H1 (cell line): ENCODE results near the gene MICALL2. TPM values are rescaled to one million over a fixed set of nuclear protein-coding genes. Genes with fewer than 3 reads are reported as not detected.

Experiments used
- CTCF ChIA-PET: fragments of 300-600 bp; sonication (Branson Sonifier 250); formaldehyde crosslinking; loops from one replicate; lab custom pipeline; 2021; ENCODE audit not compliant: partially characterized antibody; lab: Charles Lee
- POLR2A ChIA-PET: fragments of 300-600 bp; sonication (Branson Sonifier 250); formaldehyde crosslinking; loops from one replicate; lab custom pipeline; 2021; ENCODE audit warnings: inconsistent platforms; ENCODE audit not compliant: partially characterized antibody; lab: Charles Lee
- DNase-seq, 2 experiments: peaks; one replicate each; pipeline versions ENCODE4 v3.0.0 to v3.0.0-alpha.2; 2010 to 2022; ENCODE audit warnings: low spot score in 2 of 2, low read depth in 1 of 2, mixed read lengths in 1 of 2
- FAIRE-seq: peaks from 2 replicates; lab custom pipeline; 2011; peaks lifted over from hg19 to GRCh38; lab: Jason Lieb, UNC
- H2AFZ ChIP-seq: 2 replicates; pipeline ENCODE4 v1.8.1; 2012; ENCODE audit warnings: low read length, inconsistent platforms
- H2AK5ac ChIP-seq: 2 replicates; pipeline ENCODE4 v1.6.1; 2013; ENCODE audit warnings: low read depth, low read length
- H2BK120ac ChIP-seq: replicated peaks from 2 replicates; pipeline ENCODE3; 2013; ENCODE audit warnings: low read depth, low read length, inconsistent platforms
- H2BK12ac ChIP-seq: 2 replicates; pipeline ENCODE4 v1.6.1; 2013; ENCODE audit warnings: low read depth, low read length
- H2BK15ac ChIP-seq: 2 replicates; pipeline ENCODE4 v1.6.1; 2013; ENCODE audit warnings: low read length
- H2BK20ac ChIP-seq: 2 replicates; pipeline ENCODE4 v1.6.1; 2013; ENCODE audit warnings: low read length
- H2BK5ac ChIP-seq: 2 replicates; pipeline ENCODE4 v1.6.1; 2013; ENCODE audit warnings: low read depth, low read length
- H3K14ac ChIP-seq: 2 replicates; pipeline ENCODE4 v1.6.1; 2013; ENCODE audit warnings: inconsistent platforms; ENCODE audit not compliant: insufficient read length
- H3K18ac ChIP-seq: 2 replicates; pipeline ENCODE4 v1.6.1; 2013; ENCODE audit warnings: low read length; ENCODE audit errors: extremely low read depth
- H3K23ac ChIP-seq: 2 replicates; pipeline ENCODE4 v1.6.1; 2013; ENCODE audit warnings: inconsistent platforms; ENCODE audit not compliant: insufficient read length
- H3K23me2 ChIP-seq: 2 replicates; pipeline ENCODE4 v1.6.1; 2013; ENCODE audit warnings: low read depth, low read length
- H3K27ac ChIP-seq: 2 replicates; pipeline ENCODE4 v1.6.1; 2011; ENCODE audit warnings: low read depth, low read length, inconsistent platforms
- H3K27me3 ChIP-seq, 4 experiments: replicated peaks in 1 of 4; 1 replicate in 1 of 4; 2 replicates in 3 of 4; pipeline versions ENCODE4 v1.6.1 to v1.8.1; 2011 to 2013; ENCODE audit warnings: low read length in 3 of 4, mild to moderate bottlenecking in 3 of 4, inconsistent platforms in 2 of 4, mixed read lengths in 2 of 4, moderate library complexity in 1 of 4; ENCODE audit not compliant: control insufficient read depth in 3 of 4, insufficient read depth in 3 of 4; ENCODE audit errors: extremely low read depth in 1 of 4
- H3K36me3 ChIP-seq, 4 experiments: 2 replicates each; pipeline versions ENCODE4 v1.6.1 to v1.8.1; 2011 to 2013; ENCODE audit warnings: mild to moderate bottlenecking in 4 of 4, low read length in 3 of 4, moderate library complexity in 2 of 4, control low read depth in 1 of 4, inconsistent platforms in 1 of 4; ENCODE audit not compliant: insufficient read depth in 4 of 4, control insufficient read depth in 2 of 4
- H3K4ac ChIP-seq: replicated peaks from 2 replicates; pipeline ENCODE3; 2013; ENCODE audit warnings: low read length, low read depth, mixed read lengths, inconsistent platforms; ENCODE audit not compliant: insufficient read length
- H3K4me1 ChIP-seq, 4 experiments: replicated peaks in 1 of 4; 1 replicate in 1 of 4; 2 replicates in 3 of 4; pipeline versions ENCODE4 v1.6.1 to v1.8.1; 2011 to 2013; ENCODE audit warnings: low read length in 3 of 4, inconsistent platforms in 2 of 4, mixed read lengths in 1 of 4; ENCODE audit not compliant: insufficient read depth in 4 of 4, control insufficient read depth in 3 of 4
- H3K4me2 ChIP-seq, 2 experiments: 2 replicates each; pipeline versions ENCODE4 v1.6.1 to v1.8.1; 2011 to 2013; ENCODE audit warnings: low read depth in 2 of 2, low read length in 2 of 2, control low read depth in 1 of 2, inconsistent platforms in 1 of 2, mild to moderate bottlenecking in 1 of 2; ENCODE audit not compliant: insufficient read depth in 1 of 2
- H3K4me3 ChIP-seq, 4 experiments: fragments of 200-600, 300-600 bp in 1 of 4; sonication (generic), shearing (Covaris generic), sonication (Bioruptor Twin) in 1 of 4; 2 replicates each; pipeline versions ENCODE4 v1.5.1 to v1.8.1; 2011 to 2016; ENCODE audit warnings: low read length in 4 of 4, low read depth in 3 of 4, control low read depth in 2 of 4, inconsistent platforms in 2 of 4, mild to moderate bottlenecking in 2 of 4, mixed read lengths in 1 of 4, moderate library complexity in 1 of 4; ENCODE audit not compliant: insufficient read depth in 2 of 4; ENCODE audit errors: extremely low read depth in 1 of 4
- H3K56ac ChIP-seq: replicated peaks from 2 replicates; pipeline ENCODE3; 2013; ENCODE audit warnings: low read depth, mild to moderate bottlenecking, mixed read lengths, low read length, inconsistent platforms; ENCODE audit not compliant: insufficient read length
- H3K79me1 ChIP-seq: 2 replicates; pipeline ENCODE4 v1.6.1; 2013; ENCODE audit warnings: low read depth, low read length, control low read depth
- H3K79me2 ChIP-seq, 2 experiments: 2 replicates each; pipeline versions ENCODE4 v1.6.1 to v1.8.1; 2012 to 2013; ENCODE audit warnings: low read length in 2 of 2, mild to moderate bottlenecking in 2 of 2, inconsistent platforms in 1 of 2; ENCODE audit not compliant: insufficient read depth in 2 of 2, control insufficient read depth in 1 of 2
- H3K9ac ChIP-seq, 4 experiments: replicated peaks in 1 of 4; 1 replicate in 1 of 4; 2 replicates in 3 of 4; pipeline versions ENCODE4 v1.6.1 to v1.8.1; 2011 to 2013; ENCODE audit warnings: low read depth in 3 of 4, low read length in 3 of 4, control low read depth in 2 of 4, mild to moderate bottlenecking in 2 of 4, moderate library complexity in 2 of 4, inconsistent platforms in 1 of 4; ENCODE audit errors: extremely low read depth in 1 of 4
- H3K9me3 ChIP-seq, 2 experiments: 2 replicates each; pipeline versions ENCODE4 v1.6.1 to v1.8.1; 2012 to 2013; ENCODE audit warnings: mild to moderate bottlenecking in 2 of 2, moderate library complexity in 2 of 2, control low read depth in 1 of 2, inconsistent platforms in 1 of 2, low read depth in 1 of 2, low read length in 1 of 2, mixed read lengths in 1 of 2; ENCODE audit not compliant: insufficient read depth in 2 of 2
- H4K20me1 ChIP-seq, 2 experiments: replicated peaks in 1 of 2; 2 replicates each; pipeline versions ENCODE3 to v1.8.1; 2011 to 2013; ENCODE audit warnings: inconsistent platforms in 2 of 2, low read length in 2 of 2, mild to moderate bottlenecking in 1 of 2; ENCODE audit not compliant: insufficient read depth in 2 of 2, control insufficient read depth in 1 of 2
- H4K5ac ChIP-seq: 2 replicates; pipeline ENCODE4 v1.6.1; 2013; ENCODE audit warnings: low read length, low read depth, mixed read lengths, inconsistent platforms; ENCODE audit not compliant: insufficient read length
- H4K8ac ChIP-seq: 2 replicates; pipeline ENCODE4 v1.8.0; 2013; ENCODE audit warnings: mild to moderate bottlenecking, moderate library complexity, low read length, inconsistent platforms; ENCODE audit not compliant: insufficient read depth; ENCODE audit errors: extremely low read depth
- H4K91ac ChIP-seq: replicated peaks from 2 replicates; pipeline ENCODE3; 2013; ENCODE audit warnings: low read length, mixed read lengths, inconsistent platforms; ENCODE audit not compliant: insufficient read length
- BACH1 ChIP-seq: IDR thresholded peaks from 2 replicates; pipeline ENCODE4 v1.6.1; 2012; ENCODE audit warnings: low read length, improper control_type of control experiment
- BRCA1 ChIP-seq: IDR thresholded peaks from 2 replicates; pipeline ENCODE4 v1.6.1; 2012; ENCODE audit warnings: low read depth, low read length, improper control_type of control experiment
- CHD2 ChIP-seq: IDR thresholded peaks from 2 replicates; pipeline ENCODE4 v1.6.1; 2012; ENCODE audit warnings: low read length, improper control_type of control experiment
- CREB1 ChIP-seq: IDR thresholded peaks from 2 replicates; pipeline ENCODE4 v1.6.1; 2012; ENCODE audit warnings: inconsistent platforms
- CTBP2 ChIP-seq: IDR thresholded peaks from 2 replicates; pipeline ENCODE4 v1.7.0; 2011; ENCODE audit warnings: borderline replicate concordance, mild to moderate bottlenecking, moderate library complexity, mixed read lengths, low read length; ENCODE audit not compliant: insufficient read depth, insufficient read length
- EP300 ChIP-seq, 2 experiments: IDR thresholded peaks; 1 replicate in 1 of 2; 2 replicates in 1 of 2; pipeline ENCODE4 v1.6.1; 2011 to 2012; ENCODE audit warnings: low read depth in 2 of 2, low read length in 2 of 2, mild to moderate bottlenecking in 2 of 2, borderline replicate concordance in 1 of 2, inconsistent platforms in 1 of 2, moderate library complexity in 1 of 2
- HDAC6 ChIP-seq: IDR thresholded peaks from one replicate; pipeline ENCODE4 v1.7.1; 2012; ENCODE audit warnings: low read depth, mild to moderate bottlenecking, inconsistent platforms, low read length, moderate library complexity
- MAFK ChIP-seq: IDR thresholded peaks from 2 replicates; pipeline ENCODE4 v1.6.1; 2012; ENCODE audit warnings: low read depth, mild to moderate bottlenecking, improper control_type of control experiment, low read length
- POU5F1 ChIP-seq: IDR thresholded peaks from 2 replicates; pipeline ENCODE4 v1.6.1; 2011; ENCODE audit warnings: low read depth, mild to moderate bottlenecking, low read length, moderate library complexity
- SIX5 ChIP-seq: IDR thresholded peaks from 2 replicates; pipeline ENCODE4 v1.6.1; 2011; ENCODE audit warnings: mild to moderate bottlenecking, low read depth, low read length
- SP1 ChIP-seq: IDR thresholded peaks from 2 replicates; pipeline ENCODE4 v1.6.1; 2011; ENCODE audit warnings: low read depth, low read length
- SRF ChIP-seq: IDR thresholded peaks from 2 replicates; pipeline ENCODE4 v1.6.1; 2011; ENCODE audit warnings: mild to moderate bottlenecking, low read depth, low read length, moderate library complexity
- TBP ChIP-seq: IDR thresholded peaks from 2 replicates; pipeline ENCODE4 v1.6.1; 2011; ENCODE audit warnings: low read depth, low read length, improper control_type of control experiment
- TEAD4 ChIP-seq: IDR thresholded peaks from 2 replicates; pipeline ENCODE4 v1.6.1; 2012; ENCODE audit warnings: low read depth, low read length, inconsistent platforms, mixed read lengths
- ZNF274 ChIP-seq: IDR thresholded peaks from 2 replicates; pipeline ENCODE4 v1.7.0; 2012; ENCODE audit warnings: low read length, borderline replicate concordance; ENCODE audit errors: extremely low read depth
- WGBS, 2 experiments: shearing (Covaris generic) in 1 of 2; methylation state at CpG; one replicate each; pipeline versions ENCODE4 v1.1.6 to v1.1.7; 2013 to 2015; ENCODE audit warnings: low lambda C conversion rate in 2 of 2, mixed read lengths in 2 of 2, inconsistent platforms in 1 of 2, low coverage in 1 of 2, missing lambda C conversion rate in 1 of 2; ENCODE audit not compliant: insufficient replicate concordance in 2 of 2, insufficient coverage in 1 of 2, insufficient read length in 1 of 2; ENCODE audit errors: extremely low coverage in 1 of 2, missing lambda C conversion rate in 1 of 2; 5-methylcytosine and 5-hydroxymethylcytosine counted together
- polyA plus RNA-seq, 7 experiments: library from polyadenylated mRNA; depleted of rRNA in 3 of 7; stranded (reverse) in 5 of 7; unstranded in 2 of 7; fragments of >200 nt in 5 of 7; fragments of 200-250 nt in 2 of 7; gene quantifications; 1 replicate in 5 of 7; 2 replicates in 1 of 7; 4 replicates in 1 of 7; pipeline versions ENCODE4 v1.2.1 to v1.2.3, GENCODE V29; 2011 to 2013; ENCODE audit warnings: missing spikeins in 2 of 7, mixed read lengths in 2 of 7
- total RNA-seq: library from RNA; stranded (reverse); fragmentation: NEBNext Ultra II Directional; extraction: Animal tissue kit (Norgen Biotek cat#: 25700); gene quantifications from 2 replicates; pipeline ENCODE4 v1.2.1, GENCODE V29; 2021

The MICALL2 gene
- total and polyA plus RNA-seq, 2 of the 8 experiments (the other 6 are each of a cell fraction or from before 2014, with no cell fraction given) = 5.3 to 8.5 TPM

- ChIA-PET POLR2A (interaction anchor here (0.6 kb wide), 1 partner anchor 24 kb away, joined by 3 read pairs; no protein-coding TSS in a partner anchor), CTCF (interaction anchor here (0.9 to 2.6 kb wide), 10 partner anchors 10 to 176 kb away, joined by 3 to 14 read pairs (median 3); no protein-coding TSS in a partner anchor)
- Histone ChIP-seq H2BK120ac (no peak overlapping the region), H3K4me1 (peaks cover 0 to 6% (median 2%) of the 10 kb centered on the region in 4 experiments; a peak in 4 of 7 replicates), H3K23ac (no peak overlapping the region), H3K4me3 (no peak overlapping the region), H3K36me3 (no peaks in the 10 kb centered on the region), H2BK15ac (no peak overlapping the region), H3K79me1 (no peaks in the 10 kb centered on the region), H4K91ac (no peak overlapping the region), H3K23me2 (peaks cover 2% of the 10 kb centered on the region; the same call in 1 of the 2 replicates), H3K27me3 (peaks cover 0 to 25% (median 14%) of the 10 kb centered on the region in 4 experiments; a peak in 5 of 7 replicates), H4K5ac (no peak overlapping the region), H3K27ac (no peak overlapping the region), H3K56ac (no peak overlapping the region), H2AK5ac (no peak overlapping the region), H3K14ac (no peak overlapping the region), H2AFZ (no peak overlapping the region), H3K9me3 (peaks cover 0 to 3% of the 10 kb centered on the region in 2 experiments; a peak in 1 of 4 replicates), H3K79me2 (no peaks in the 10 kb centered on the region), H3K4me2 (no peak overlapping the region), H2BK5ac (no peak overlapping the region), H3K18ac (no peak overlapping the region), H3K9ac (no peak overlapping the region), H2BK20ac (no peak overlapping the region), H4K20me1 (no peaks in the 10 kb centered on the region), H3K4ac (no peak overlapping the region), H4K8ac (no peak overlapping the region), H2BK12ac (no peak overlapping the region)
- TF ChIP-seq SP1 (no peak), TBP (no peak), SRF (no peak), BACH1 (no peak), BRCA1 (no peak), MAFK (no peak), CTBP2 (no peak), SIX5 (no peak), HDAC6 (no peak), TEAD4 (no peak), POU5F1 (no peak), CHD2 (no peak), CREB1 (no peak), ZNF274 (no peak), EP300 (IDR thresholded peaks at IDR 0.05; ENCODE audit: borderline replicate concordance in 1 of 2, low read depth in 2 of 2, low read length in 2 of 2) (no peak)
- no peak for DNase-seq
- 85% methylated on average over 16 of the region's 18 CpGs; no CpG with 5 or more reads in 1 of the 2 experiments for WGBS, 2 experiments
- no peak for FAIRE-seq
Observed at GRCh38 chr7:1401011-1401410, 58.3 kb downstream of the MICALL2 start.
